Astrocyte of the hippocampus (primary cell): ENCODE data around the gene RHOJ.
"Not testable (repeated sequence)": the region's sequence is repeated elsewhere in the genome, so short reads cannot be mapped to it uniquely, and the experiment has no call there.

Experiments
- DNase-seq: peaks from one replicate; pipeline ENCODE4 v3.0.0; 2011; ENCODE audit warnings: low read depth, low spot score

RHOJ gene

GRCh38 chr14:63266106-63266505 is 61.9 kb downstream of the RHOJ start:
- DNase-seq: no peak

- peak; percentile 27 for DNase-seq
Observed at GRCh38 chr14:63267171-63267570, 62.9 kb downstream of the RHOJ start.

GRCh38 chr14:63268771-63269170 is 64.5 kb downstream of the RHOJ start:
- no peak for DNase-seq

GRCh38 chr14:63269561-63270225 is 65.5 kb downstream of the RHOJ start:
- no peak for DNase-seq

- DNase-seq: no peak
Observed at GRCh38 chr14:63273129-63273528, 68.9 kb downstream of the RHOJ start.

- no peak for DNase-seq
Observed at GRCh38 chr14:63273717-63274655, 69.7 kb downstream of the RHOJ start.

- no peak for DNase-seq
Observed at GRCh38 chr14:63275611-63276010, 71.4 kb downstream of the RHOJ start.

- no peak for DNase-seq
Observed at GRCh38 chr14:63276016-63276415, 71.8 kb downstream of the RHOJ start.

GRCh38 chr14:63276492-63277342 is 72.5 kb downstream of the RHOJ start:
- DNase-seq: peak; percentile 74

GRCh38 chr14:63277591-63278183 is 73.4 kb downstream of the RHOJ start:
- DNase-seq: no peak

- DNase-seq: not testable (repeated sequence)
Observed at GRCh38 chr14:63279933-63280332, 75.7 kb downstream of the RHOJ start.

- no peak for DNase-seq
Observed at GRCh38 chr14:63282997-63283883, 79.0 kb downstream of the RHOJ start.

- DNase-seq: no peak
Observed at GRCh38 chr14:63283884-63284248, 79.6 kb downstream of the RHOJ start.

- DNase-seq: no peak
Observed at GRCh38 chr14:63286071-63286470, 81.8 kb downstream of the RHOJ start.

GRCh38 chr14:63287666-63288483 is 83.6 kb downstream of the RHOJ start:
- DNase-seq: no peak

- DNase-seq: no peak
Observed at GRCh38 chr14:63288853-63289252, 84.6 kb downstream of the RHOJ start.

- DNase-seq: no peak
Observed at GRCh38 chr14:63290741-63291430, 86.6 kb downstream of the RHOJ start.

- no peak for DNase-seq
Observed at GRCh38 chr14:63292805-63293204, 88.6 kb downstream of the RHOJ start.

- no peak for DNase-seq
Observed at GRCh38 chr14:63295231-63295685, 91.0 kb downstream of the RHOJ start.
